HEK293 (cell line): ENCODE results near the gene JAML.

Source experiments
- CTCF ChIP-seq: fragments of 450-650 bp; formaldehyde crosslinking; IDR thresholded peaks from 2 replicates; pipeline ENCODE4 v1.5.1; 2016; ENCODE audit warnings: missing biosample characterization, missing genetic modification characterization
- EGR2 ChIP-seq: fragments of 450-650 bp; formaldehyde crosslinking; IDR thresholded peaks from 2 replicates; pipeline ENCODE4 v1.5.1; 2016; ENCODE audit warnings: low read depth, missing biosample characterization, missing genetic modification characterization
- HOXD13 ChIP-seq: sonication (generic); formaldehyde crosslinking; IDR thresholded peaks from 2 replicates; pipeline ENCODE4 v1.8.0; 2022; ENCODE audit warnings: missing genetic modification reagents, borderline replicate concordance
- ZBTB7A ChIP-seq: fragments of 450-650 bp; formaldehyde crosslinking; IDR thresholded peaks from 2 replicates; pipeline ENCODE4 v1.5.1; 2016; ENCODE audit warnings: low read depth, missing biosample characterization, missing genetic modification characterization
- ZNF24 ChIP-seq: fragments of 450-650 bp; formaldehyde crosslinking; IDR thresholded peaks from 2 replicates; pipeline ENCODE4 v1.5.1; 2016; ENCODE audit warnings: missing biosample characterization, missing genetic modification characterization
- ZNF518A ChIP-seq: fragments of 450-650 bp; formaldehyde crosslinking; conservative IDR thresholded peaks from 2 replicates; pipeline ENCODE4 v1.5.1; 2016; ENCODE audit warnings: low read depth, missing biosample characterization, missing genetic modification characterization

GRCh38 chr11:118162846-118163245 lies 62.0 kb downstream of the JAML start:
- no peak for TF ChIP-seq HOXD13 (CRISPR knock-in tag)
- TF ChIP-seq EGR2 (tag by site-specific recombination), result no peak
- no peak for TF ChIP-seq CTCF (tag by site-specific recombination)
- no peak for TF ChIP-seq ZBTB7A
- no peak for TF ChIP-seq ZNF24 (tag by site-specific recombination)
- TF ChIP-seq ZNF518A (tag by site-specific recombination), result no peak
